Effector memory CD8-positive, alpha-beta T cell (primary cell): ENCODE data around the gene DENND2C.

Experiments
- ATAC-seq: fragments of 150-1000 bp; cut with Tn5 transposase; replicated peaks from 2 replicates; pipeline ENCODE4 v1.10.0; 2021; ENCODE audit warnings: mild to moderate bottlenecking, moderate library complexity
- DNase-seq, 3 experiments: peaks; one replicate each; pipeline ENCODE4 v3.0.0; 2021
- H3K27ac Mint-ChIP-seq, 2 donors: one replicate each; pipeline ENCODE4 v1.8.0; 2022; ENCODE audit warnings: mild to moderate bottlenecking in 2 of 2, mixed read lengths in 2 of 2, moderate library complexity in 2 of 2
- H3K27me3 Mint-ChIP-seq, 2 donors: one replicate each; pipeline ENCODE4 v1.8.0; 2022; ENCODE audit warnings: mixed read lengths in 2 of 2
- H3K36me3 Mint-ChIP-seq: one replicate; pipeline ENCODE4 v1.8.0; 2022; ENCODE audit warnings: mild to moderate bottlenecking, moderate library complexity, mixed read lengths; ENCODE audit not compliant: insufficient read depth
- H3K4me1 Mint-ChIP-seq, 2 donors: one replicate each; pipeline ENCODE4 v1.8.0; 2022; ENCODE audit warnings: low read depth in 2 of 2, mixed read lengths in 2 of 2
- H3K4me3 Mint-ChIP-seq, 2 donors: one replicate each; pipeline ENCODE4 v1.8.0; 2022; ENCODE audit warnings: mild to moderate bottlenecking in 2 of 2, mixed read lengths in 2 of 2, moderate library complexity in 2 of 2
- H3K9me3 Mint-ChIP-seq, 2 donors: one replicate each; pipeline ENCODE4 v1.8.0; 2022; ENCODE audit warnings: mixed read lengths in 2 of 2

DENND2C gene

GRCh38 chr1:114696810-114697209 is 27.0 kb upstream of the DENND2C start:
- Mint-ChIP-seq H3K27me3 (peaks cover 7 to 19% of the 10 kb centered on the region in 2 donors), H3K4me1 (no peaks in the 10 kb centered on the region), H3K27ac (no peak overlapping the region), H3K9me3 (no peaks in the 10 kb centered on the region), H3K36me3 (no peaks in the 10 kb centered on the region), H3K4me3 (no peak overlapping the region)
- no peak for ATAC-seq
- no peak for DNase-seq

- Mint-ChIP-seq H3K4me1 (no peaks in the 10 kb centered on the region), H3K4me3 (no peak within 1 kb of the TSS), H3K36me3 (no peaks in the 10 kb centered on the region), H3K9me3 (no peaks in the 10 kb centered on the region), H3K27ac (no peak within 1 kb of the TSS), H3K27me3 (peaks cover 16 to 24% of the 10 kb centered on the region in 2 donors)
- no peak for ATAC-seq
- DNase-seq: no peak
Measured at GRCh38 chr1:114695430-114696058, 25.7 kb upstream of the DENND2C start, which contains the start of gene AMPD1. AMPD1 (minus strand) TSS chr1:114695546; CDS start chr1:114695471, 75 bp downstream.

GRCh38 chr1:114694540-114695310 is 24.9 kb upstream of the DENND2C start:
- DNase-seq: no peak
- Mint-ChIP-seq H3K9me3 (no peaks in the 10 kb centered on the region), H3K4me1 (no peaks in the 10 kb centered on the region), H3K36me3 (no peaks in the 10 kb centered on the region), H3K27ac (no peak overlapping the region), H3K27me3 (peaks cover 24% of the 10 kb centered on the region in 2 donors), H3K4me3 (no peak overlapping the region)
- ATAC-seq: no peak

- Mint-ChIP-seq H3K4me3 (no peak overlapping the region), H3K9me3 (no peaks in the 10 kb centered on the region), H3K27me3 (peaks cover 36 to 41% of the 10 kb centered on the region in 2 donors), H3K27ac (no peak overlapping the region), H3K4me1 (no peaks in the 10 kb centered on the region), H3K36me3 (no peaks in the 10 kb centered on the region)
- no peak for DNase-seq
- no peak for ATAC-seq
Measured at GRCh38 chr1:114692947-114693346, 23.1 kb upstream of the DENND2C start.

GRCh38 chr1:114691061-114691460 is 21.2 kb upstream of the DENND2C start:
- H3K4me3 Mint-ChIP-seq: no peak overlapping the region
- no peaks in the 10 kb centered on the region for H3K36me3 Mint-ChIP-seq
- peaks cover 43 to 60% of the 10 kb centered on the region in 2 donors for H3K27me3 Mint-ChIP-seq
- no peak overlapping the region for H3K27ac Mint-ChIP-seq
- no peaks in the 10 kb centered on the region for H3K9me3 Mint-ChIP-seq
- ATAC-seq (no peak), DNase-seq (no peak)
- no peaks in the 10 kb centered on the region for H3K4me1 Mint-ChIP-seq

- Mint-ChIP-seq H3K27ac (no peak overlapping the region), H3K9me3 (no peaks in the 10 kb centered on the region), H3K36me3 (no peaks in the 10 kb centered on the region), H3K4me1 (no peaks in the 10 kb centered on the region), H3K4me3 (no peak overlapping the region), H3K27me3 (peaks cover 44 to 62% of the 10 kb centered on the region in 2 donors)
- ATAC-seq (no peak), DNase-seq (no peak)
Measured at GRCh38 chr1:114690148-114690547, 20.3 kb upstream of the DENND2C start.

GRCh38 chr1:114688526-114688925 is 18.7 kb upstream of the DENND2C start:
- Mint-ChIP-seq H3K27ac (no peak overlapping the region), H3K36me3 (no peaks in the 10 kb centered on the region), H3K9me3 (no peaks in the 10 kb centered on the region), H3K4me3 (no peak overlapping the region), H3K27me3 (peaks cover 47 to 71% of the 10 kb centered on the region in 2 donors), H3K4me1 (no peaks in the 10 kb centered on the region)
- no peak for DNase-seq
- ATAC-seq: no peak

- Mint-ChIP-seq H3K27ac (no peak overlapping the region), H3K9me3 (no peaks in the 10 kb centered on the region), H3K4me1 (no peaks in the 10 kb centered on the region), H3K4me3 (no peak overlapping the region), H3K36me3 (no peaks in the 10 kb centered on the region), H3K27me3 (peaks cover 54 to 75% of the 10 kb centered on the region in 2 donors)
- ATAC-seq: no peak
- DNase-seq: no peak
Measured at GRCh38 chr1:114685851-114686250, 16.0 kb upstream of the DENND2C start.

GRCh38 chr1:114677691-114678090 is 7.8 kb upstream of the DENND2C start:
- ATAC-seq: no peak
- H3K27me3 Mint-ChIP-seq: peaks cover 47 to 50% of the 10 kb centered on the region in 2 donors

GRCh38 chr1:114676115-114676514 is 6.3 kb upstream of the DENND2C start:
- ATAC-seq (no peak), DNase-seq (no peak)
- Mint-ChIP-seq H3K27ac (no peak overlapping the region), H3K9me3 (no peaks in the 10 kb centered on the region), H3K4me1 (no peaks in the 10 kb centered on the region), H3K4me3 (no peak overlapping the region), H3K27me3 (peaks cover 42 to 49% of the 10 kb centered on the region in 2 donors), H3K36me3 (no peaks in the 10 kb centered on the region)

More at GRCh38 chr1:114677691-114678090, 7.8 kb upstream of the DENND2C start:
- Mint-ChIP-seq H3K4me3 (no peak overlapping the region), H3K4me1 (no peaks in the 10 kb centered on the region), H3K36me3 (no peaks in the 10 kb centered on the region), H3K9me3 (no peaks in the 10 kb centered on the region), H3K27ac (no peak overlapping the region)
- no peak for DNase-seq

GRCh38 chr1:114671939-114672275 is 2.1 kb upstream of the DENND2C start:
- Mint-ChIP-seq H3K27ac (no peak overlapping the region), H3K36me3 (peaks cover 5% of the 10 kb centered on the region), H3K4me3 (no peak overlapping the region), H3K4me1 (peaks cover 3 to 5% of the 10 kb centered on the region in 2 donors), H3K9me3 (no peaks in the 10 kb centered on the region), H3K27me3 (peaks cover 22 to 27% of the 10 kb centered on the region in 2 donors)
- DNase-seq (no peak), ATAC-seq (no peak)

GRCh38 chr1:114671011-114671938 is 1.4 kb upstream of the DENND2C start:
- H3K9me3 Mint-ChIP-seq: no peaks in the 10 kb centered on the region
- peaks cover 17 to 21% of the 10 kb centered on the region in 2 donors for H3K27me3 Mint-ChIP-seq
- peaks cover 5% of the 10 kb centered on the region for H3K36me3 Mint-ChIP-seq
- DNase-seq (no peak), ATAC-seq (no peak)
- H3K4me3 Mint-ChIP-seq: peak overlapping the region; percentile 24 to 93
- H3K4me1 Mint-ChIP-seq: peaks cover 3 to 5% of the 10 kb centered on the region in 2 donors
- no peak overlapping the region for H3K27ac Mint-ChIP-seq
